DOHH2 (cell line): ENCODE measurements around the gene ZER1.
A peak's percentile ranks its signal among the peaks of the same experiment; 100 is the strongest.

ENCODE experiments used
- H3F3A ChIP-seq: fragments of 200-600 bp; sonication (generic), shearing (Covaris generic); 2 replicates; pipeline ENCODE4 v1.6.0; 2016; ENCODE audit warnings: antibody characterized with exemption, mild to moderate bottlenecking; ENCODE audit not compliant: control insufficient read depth, insufficient read depth
- H3K27ac ChIP-seq: fragments of 200-600 bp; sonication (generic); 2 replicates; pipeline ENCODE4 v1.5.1; 2014; ENCODE audit warnings: low read depth, mild to moderate bottlenecking, low read length, moderate library complexity
- H3K27me3 ChIP-seq: fragments of 200-600 bp; sonication (generic); 2 replicates; pipeline ENCODE4 v1.6.1; 2014; ENCODE audit warnings: mild to moderate bottlenecking, low read length, mixed read lengths; ENCODE audit not compliant: control insufficient read depth
- H3K36me3 ChIP-seq: fragments of 200-600 bp; sonication (generic); 2 replicates; pipeline ENCODE4 v1.6.1; 2014; ENCODE audit warnings: mild to moderate bottlenecking, low read length, moderate library complexity, mixed read lengths; ENCODE audit not compliant: control insufficient read depth
- H3K4me1 ChIP-seq: fragments of 200-600 bp; sonication (generic); 2 replicates; pipeline ENCODE4 v1.6.1; 2014; ENCODE audit warnings: mild to moderate bottlenecking, low read length, mixed read lengths; ENCODE audit not compliant: control insufficient read depth
- H3K4me2 ChIP-seq: fragments of 200-600 bp; sonication (generic); 2 replicates; pipeline ENCODE4 v1.6.0; 2014; ENCODE audit warnings: mild to moderate bottlenecking, low read length, moderate library complexity
- H3K4me3 ChIP-seq: fragments of 200-600 bp; sonication (generic); 2 replicates; pipeline ENCODE4 v1.5.1; 2014; ENCODE audit warnings: mild to moderate bottlenecking, low read length, mixed read lengths
- H3K79me2 ChIP-seq: fragments of 200-600 bp; sonication (generic); 2 replicates; pipeline ENCODE4 v1.6.1; 2014; ENCODE audit warnings: mild to moderate bottlenecking, low read length, mixed read lengths; ENCODE audit not compliant: control insufficient read depth
- H3K9me2 ChIP-seq: fragments of 200-600 bp; sonication (generic); replicated peaks from 2 replicates; pipeline ENCODE4 v1.6.1; 2014; ENCODE audit warnings: mild to moderate bottlenecking, low read length, mixed read lengths; ENCODE audit not compliant: control insufficient read depth
- H3K9me3 ChIP-seq: fragments of 200-600 bp; sonication (generic); 2 replicates; pipeline ENCODE4 v1.6.1; 2014; ENCODE audit warnings: antibody characterized with exemption, low read length, mixed read lengths; ENCODE audit not compliant: control insufficient read depth, insufficient read depth
- H4K20me1 ChIP-seq: fragments of 200-600 bp; sonication (generic); 2 replicates; pipeline ENCODE4 v1.6.0; 2014; ENCODE audit warnings: low read depth, mild to moderate bottlenecking, antibody characterized with exemption, low read length, moderate library complexity; ENCODE audit not compliant: control insufficient read depth, insufficient read depth
- CTCF ChIP-seq: fragments of 200-600 bp; sonication (generic); IDR thresholded peaks from one replicate; pipeline ENCODE4 v1.5.1; 2014; ENCODE audit warnings: antibody characterized with exemption, mild to moderate bottlenecking, low read depth, low read length; ENCODE audit not compliant: poor library complexity, severe bottlenecking
- EZH2phosphoT487 ChIP-seq: fragments of 200-600 bp; sonication (generic); IDR thresholded peaks from 2 replicates; pipeline ENCODE4 v1.6.1; 2017; ENCODE audit warnings: borderline replicate concordance, mild to moderate bottlenecking, antibody characterized with exemption, low read length, moderate library complexity, mixed read lengths

ZER1 gene

GRCh38 chr9:128818839-128819715, 47.4 kb upstream of the ZER1 start:
- Histone ChIP-seq H3K27me3 (no peaks in the 10 kb centered on the region), H4K20me1 (no peaks in the 10 kb centered on the region), H3K27ac (peak overlapping the region; percentile 32; the same call in 1 of the 2 replicates), H3K4me1 (peaks cover 29% of the 10 kb centered on the region), H3K36me3 (peaks cover 50% of the 10 kb centered on the region), H3K4me3 (peak overlapping the region; percentile 89), H3K9me3 (no peaks in the 10 kb centered on the region), H3K4me2 (peak overlapping the region; percentile 98), H3K79me2 (peaks cover 19% of the 10 kb centered on the region), H3K9me2 (no peaks in the 10 kb centered on the region), H3F3A (no peaks in the 10 kb centered on the region)
- peak; percentile 15 for TF ChIP-seq CTCF
- no peak for TF ChIP-seq EZH2phosphoT487

- H3K27me3 ChIP-seq: no peaks in the 10 kb centered on the region
- H3K4me3 ChIP-seq: peak within 1 kb of the TSS; percentile 89
- peaks cover 42% of the 10 kb centered on the region for H3K36me3 ChIP-seq
- peak; percentile 87 for TF ChIP-seq CTCF
- no peak for TF ChIP-seq EZH2phosphoT487
- H3K79me2 ChIP-seq: peaks cover 19% of the 10 kb centered on the region
- no peaks in the 10 kb centered on the region for H3F3A ChIP-seq
- no peaks in the 10 kb centered on the region for H4K20me1 ChIP-seq
- peak within 1 kb of the TSS; percentile 98 for H3K4me2 ChIP-seq
- peak within 1 kb of the TSS; percentile 32; the same call in 1 of the 2 replicates for H3K27ac ChIP-seq
- no peaks in the 10 kb centered on the region for H3K9me3 ChIP-seq
- peaks cover 29% of the 10 kb centered on the region for H3K4me1 ChIP-seq
- no peaks in the 10 kb centered on the region for H3K9me2 ChIP-seq
Measured at GRCh38 chr9:128818099-128818838, 46.5 kb upstream of the ZER1 start, which contains the start of gene ENDOG. ENDOG (plus strand) TSS chr9:128818500; CDS start chr9:128818685, 185 bp downstream.

GRCh38 chr9:128810873-128811272, 39.1 kb upstream of the ZER1 start:
- Histone ChIP-seq H3F3A (peaks cover 3% of the 10 kb centered on the region; the same call in 1 of the 2 replicates), H3K4me3 (no peak overlapping the region), H3K9me2 (no peaks in the 10 kb centered on the region), H3K27me3 (no peaks in the 10 kb centered on the region), H3K4me2 (no peak overlapping the region), H3K36me3 (peaks cover 16% of the 10 kb centered on the region), H3K27ac (no peak overlapping the region), H3K4me1 (peaks cover 8% of the 10 kb centered on the region), H3K79me2 (no peaks in the 10 kb centered on the region), H4K20me1 (no peaks in the 10 kb centered on the region), H3K9me3 (no peaks in the 10 kb centered on the region)
- TF ChIP-seq EZH2phosphoT487 (no peak), CTCF (no peak)
